OCI-LY1 (cell line): ENCODE measurements around the gene CREB3L4.

Source experiments
- CTCF ChIP-seq: fragments of 200-600 bp; sonication (generic), shearing (Covaris generic); IDR thresholded peaks from 2 replicates; pipeline ENCODE4 v1.5.1; 2017; ENCODE audit warnings: mild to moderate bottlenecking, antibody characterized with exemption, low read length, moderate library complexity, mixed read lengths
- EZH2 ChIP-seq: fragments of 200-600 bp; sonication (generic), shearing (Covaris generic); IDR thresholded peaks from 2 replicates; pipeline ENCODE4 v1.8.0; 2017; ENCODE audit warnings: borderline replicate concordance, mixed run types, mild to moderate bottlenecking, antibody characterized with exemption, low read length, moderate library complexity, mixed read lengths

- TF ChIP-seq CTCF (no peak), EZH2 (no peak)
Observed at GRCh38 chr1:153937331-153937730, 30.4 kb upstream of the CREB3L4 start.
